ENCODE results near the gene BCORL1. TPM values are rescaled to one million over a fixed set of nuclear protein-coding genes. Genes with fewer than 3 reads are reported as not detected.

The BCORL1 gene
- total RNA-seq: 14.3 and 14.4 TPM in 2 replicates
- 0.79 TPM for total RNA-seq (2013)
- 1.8 and 1.9 TPM in 2 replicates for polyA plus RNA-seq
- polyA minus RNA-seq: 1.8 and 4.6 TPM in 2 replicates

GRCh38 chrX:129982300-129983251, at the start of gene BCORL1:
Gene BCORL1 (plus strand): TSS chrX:129982635. CDS start chrX:130005232, 22,597 bp downstream.
- intact Hi-C loops (cut with micrococcal nuclease): loop anchor here (1.0 to 5.0 kb wide), 9 partner anchors 21 to 305 kb away; partner anchors contain the start of genes UTP14A and ZDHHC9
- Mint-ChIP-seq H3K27me3 (no peaks in the 10 kb centered on the region), H3K9me3 (ENCODE audit: insufficient read depth) (no peaks in the 10 kb centered on the region), H3K27ac (peak within 1 kb of the TSS; percentile 91), H3K4me3 (no peak within 1 kb of the TSS), H3K4me1 (peaks cover 19% of the 10 kb centered on the region)
- DNase-seq (peak; percentile 91), ATAC-seq (ENCODE audit: low read depth) (peak; percentile 88)
- Histone ChIP-seq H2AFZ (ENCODE audit: insufficient read depth, low read depth, low read length, poor library complexity, severe bottlenecking) (peak within 1 kb of the TSS; percentile 69), H3K79me2 (ENCODE audit: control insufficient read depth, insufficient read depth, low read length) (peaks cover 11% of the 10 kb centered on the region), H3K9me3 (ENCODE audit: control extremely low read depth in 1 of 3, control insufficient read depth in 2 of 3, insufficient read depth in 1 of 3, low read length in 2 of 3) (no peaks in the 10 kb centered on the region), H3K36me3 (replicated peaks in 1 of 2; ENCODE audit: control extremely low read depth in 1 of 2, control insufficient read depth in 1 of 2, extremely low read depth in 1 of 2, insufficient read depth in 2 of 2, low read length in 1 of 2) (no peaks in the 10 kb centered on the region), H3K4me2 (replicated peaks; ENCODE audit: low read depth, low read length, poor library complexity, severe bottlenecking) (peak within 1 kb of the TSS; percentile 92), H3K9ac (ENCODE audit: low read length) (peak within 1 kb of the TSS; percentile 67), H3K4me1 (ENCODE audit: control insufficient read depth in 2 of 2, insufficient read depth in 2 of 2, low read length in 2 of 2) (peaks cover 5 to 7% of the 10 kb centered on the region in 2 donors), H3K27ac (ENCODE audit: low read length in 2 of 2) (peak within 1 kb of the TSS in 1 of 2 donors; percentile 41), H3K4me3 (ENCODE audit: control extremely low read depth in 1 of 5, extremely low read depth in 1 of 5, insufficient read depth in 1 of 5, low read depth in 2 of 5, low read length in 4 of 5) (peak within 1 kb of the TSS in 2 of 5 experiments; percentile 57 to 62), H4K20me1 (ENCODE audit: control insufficient read depth, insufficient read depth, low read length, poor library complexity, severe bottlenecking) (no peaks in the 10 kb centered on the region), H3K27me3 (replicated peaks in 1 of 4; ENCODE audit: control extremely low read depth in 1 of 4, control insufficient read depth in 3 of 4, insufficient read depth in 4 of 4, low read length in 3 of 4) (no peaks in the 10 kb centered on the region)
- TF ChIP-seq CTCF (IDR thresholded peaks at IDR 0.05): no peak
- no peak for TF ChIP-seq EZH2 (IDR thresholded peaks at IDR 0.05; ENCODE audit: borderline replicate concordance, insufficient read depth, low read depth, low read length, poor library complexity, severe bottlenecking)
- ChIA-PET CTCF (interaction anchor here (0.7 kb wide), 1 partner anchor 103 kb away, joined by 3 read pairs; no protein-coding TSS in a partner anchor), POLR2A (interaction anchor here (0.6 to 1.7 kb wide), 4 partner anchors 21 to 51 kb away, joined by 3 to 18 read pairs (median 4); no protein-coding TSS in a partner anchor)
- WGBS (ENCODE audit: insufficient coverage): 0% methylated on average over 10 of the region's 74 CpGs

Data from B cell (primary cell).